Kidney glomerular epithelial cell (primary cell): ENCODE data around the gene GLT8D2.
"Not testable (repeated sequence)": the region's sequence is repeated elsewhere in the genome, so short reads cannot be mapped to it uniquely, and the experiment has no call there.

Experiments
- DNase-seq: peaks from one replicate; lab custom pipeline; 2025; lab: John Stamatoyannopoulos, UW

The GLT8D2 gene

DNA sequence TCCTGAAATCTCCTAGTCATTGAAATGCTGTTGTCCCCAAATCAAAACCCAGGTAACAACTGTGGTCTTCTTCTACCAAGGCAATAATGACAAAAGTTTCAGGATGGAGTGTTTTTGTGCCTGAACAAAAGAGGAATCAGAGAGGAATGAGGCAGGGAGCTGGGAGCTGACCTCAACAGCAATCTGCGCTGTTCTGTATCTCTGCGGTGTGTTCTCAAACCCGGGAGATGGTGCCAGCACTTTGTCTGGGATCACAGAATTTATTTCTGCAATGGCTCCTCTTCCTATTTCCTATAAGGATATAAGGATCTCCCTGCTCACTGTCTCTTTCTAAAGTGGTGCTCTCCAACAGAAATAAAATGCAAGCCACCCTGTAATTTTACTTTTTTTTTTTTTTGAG is 449 bp upstream of the GLT8D2 start:
- no peak for DNase-seq

DNA sequence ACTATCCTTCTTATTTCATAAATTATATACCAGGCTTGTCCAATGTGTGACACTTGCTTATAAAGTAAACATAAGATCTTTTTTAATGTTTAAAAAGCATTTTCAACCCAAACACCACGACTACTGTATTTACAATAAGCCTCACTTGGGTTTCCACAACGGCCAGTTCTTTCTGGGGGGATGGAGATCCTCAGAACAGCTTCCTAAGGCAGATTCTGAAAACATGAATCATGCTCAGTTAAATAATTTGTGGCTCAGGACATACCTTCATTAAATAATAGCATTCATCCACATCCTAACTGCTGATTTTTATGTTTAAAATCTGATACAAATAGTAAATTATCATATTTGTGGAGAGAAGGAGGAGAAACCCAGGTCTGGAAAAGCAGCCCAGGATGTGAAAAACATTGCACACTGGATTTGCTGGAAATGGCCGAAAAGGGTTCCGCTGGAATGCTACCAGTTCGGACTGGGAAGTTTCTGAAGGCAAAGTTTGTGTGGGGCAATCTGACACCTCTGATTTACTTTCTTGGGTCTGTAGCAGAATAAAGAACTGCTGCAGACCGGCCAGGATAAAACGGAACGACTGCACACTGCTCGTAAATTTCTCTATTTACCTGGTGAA is 597 bp downstream of the GLT8D2 start:
- peak; percentile 57 for DNase-seq

- DNase-seq = no peak
Measured at GRCh38 chr12:104048811-104049210, 1.2 kb downstream of the GLT8D2 start.

DNA sequence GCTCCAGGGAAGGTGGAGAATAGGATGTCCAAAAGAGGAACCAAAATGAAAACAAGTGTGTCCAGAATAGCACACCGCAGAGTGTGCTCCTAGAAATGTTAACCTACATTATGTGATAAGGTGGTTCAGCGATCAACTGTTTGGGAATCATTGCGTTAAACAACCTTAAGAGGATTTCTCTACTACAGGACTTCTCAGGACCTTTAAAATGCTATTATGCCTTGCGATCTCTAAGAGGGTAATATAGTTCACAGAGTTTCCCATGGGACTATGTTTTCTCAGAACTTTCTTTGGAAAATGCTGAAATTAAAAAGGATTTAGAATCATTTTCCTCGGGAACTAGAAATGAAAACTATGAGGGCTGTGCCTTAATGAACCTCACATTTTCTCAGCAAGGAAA is 1.8 kb downstream of the GLT8D2 start:
- DNase-seq = no peak

DNA sequence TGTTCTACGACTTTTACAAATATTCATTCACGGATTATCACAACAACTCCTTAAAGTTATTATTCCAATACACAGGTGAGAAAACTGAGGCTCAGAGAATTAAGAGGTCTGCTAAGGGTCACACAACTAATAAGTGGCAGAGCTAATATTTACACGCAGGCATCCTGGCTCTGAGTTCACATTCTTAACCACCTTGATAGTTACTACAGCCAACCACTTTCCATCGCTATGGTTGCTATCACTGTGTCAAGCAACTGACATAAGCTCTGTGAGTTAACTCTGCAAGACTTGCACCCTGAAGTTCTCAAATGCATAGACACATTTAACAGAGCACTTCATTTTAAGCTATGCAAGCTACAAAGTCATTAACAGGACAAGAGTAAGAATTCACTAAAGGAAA is 3.7 kb downstream of the GLT8D2 start:
- no peak for DNase-seq

GRCh38 chr12:104044158-104044557 is 5.8 kb downstream of the GLT8D2 start:
- no peak for DNase-seq

DNA sequence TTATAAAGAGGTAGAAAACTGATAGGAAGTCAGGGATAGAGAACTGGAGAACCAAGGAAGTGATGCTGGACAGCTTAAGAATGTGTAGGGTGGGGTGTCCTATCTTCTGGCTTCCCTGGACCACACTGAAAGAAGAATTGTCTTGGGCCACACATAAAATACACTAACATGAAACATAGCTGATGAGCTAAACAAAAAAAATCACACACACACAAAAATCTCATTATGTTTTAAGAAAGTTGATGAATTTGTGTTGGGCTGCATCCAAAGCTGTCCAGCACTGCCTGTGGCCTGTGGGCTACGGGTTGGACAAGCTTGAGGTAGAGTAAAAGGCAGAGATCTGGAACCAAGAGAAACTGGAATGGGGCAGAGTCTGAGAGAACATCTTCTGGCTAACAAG is 7.4 kb downstream of the GLT8D2 start:
- DNase-seq = no peak

GRCh38 chr12:104039769-104040168 is 10.2 kb downstream of the GLT8D2 start:
- not testable (repeated sequence) for DNase-seq

GRCh38 chr12:104036143-104036542 is 13.8 kb downstream of the GLT8D2 start:
- not testable (repeated sequence) for DNase-seq

DNA sequence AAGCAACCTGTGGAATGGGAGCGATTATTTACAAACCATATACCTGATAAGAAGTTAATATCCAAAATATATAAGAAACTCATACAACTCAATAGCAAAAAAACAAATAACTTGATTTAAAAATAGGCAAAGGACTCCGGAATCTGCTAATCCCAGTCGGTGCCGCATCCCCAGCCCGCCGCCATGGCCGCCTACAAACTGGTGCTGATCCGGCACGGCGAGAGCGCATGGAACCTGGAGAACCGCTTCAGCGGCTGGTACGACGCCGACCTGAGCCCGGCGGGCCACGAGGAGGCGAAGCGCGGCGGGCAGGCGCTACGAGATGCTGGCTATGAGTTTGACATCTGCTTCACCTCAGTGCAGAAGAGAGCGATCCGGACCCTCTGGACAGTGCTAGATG is 19.4 kb downstream of the GLT8D2 start:
- not testable (repeated sequence) for DNase-seq

DNA sequence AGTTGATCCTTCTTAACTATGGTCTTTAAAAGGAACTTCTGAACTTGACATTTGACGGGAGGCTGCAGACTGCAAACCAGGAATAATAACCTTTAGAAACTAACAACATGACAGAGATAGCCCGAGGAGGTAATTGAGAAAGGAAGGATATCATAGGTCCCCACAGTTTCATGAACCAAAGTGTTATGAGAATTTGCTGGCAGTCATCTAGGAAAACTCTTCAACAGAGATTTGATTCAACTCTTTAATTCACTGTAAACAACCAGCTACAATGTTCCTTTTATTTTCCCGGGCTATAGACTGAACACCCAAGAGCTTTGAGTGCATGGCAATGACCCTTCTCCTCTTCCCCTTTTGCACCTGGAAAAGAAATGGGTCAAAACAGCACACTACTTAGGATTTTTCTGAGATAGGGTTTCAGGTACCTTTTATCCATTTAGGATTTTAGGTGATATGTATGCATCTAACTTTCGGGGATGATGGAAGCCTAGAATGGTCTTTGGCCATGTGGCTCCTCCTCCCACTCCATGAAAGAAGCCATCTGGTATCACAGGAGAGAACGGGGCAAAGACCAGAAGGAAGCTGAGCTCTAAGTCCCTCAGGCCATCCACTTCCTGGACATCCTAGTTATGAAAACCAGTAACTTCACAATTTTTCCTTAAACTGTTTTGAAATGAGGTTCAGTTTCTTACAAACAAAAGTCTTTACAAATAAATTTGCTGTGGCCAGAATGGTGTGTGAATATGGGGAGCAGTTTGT is 23.0 kb downstream of the GLT8D2 start:
- no peak for DNase-seq

GRCh38 chr12:104025771-104026170 is 24.2 kb downstream of the GLT8D2 start:
- DNase-seq = no peak

GRCh38 chr12:104024348-104024747 is 25.6 kb downstream of the GLT8D2 start:
- no peak for DNase-seq

DNA sequence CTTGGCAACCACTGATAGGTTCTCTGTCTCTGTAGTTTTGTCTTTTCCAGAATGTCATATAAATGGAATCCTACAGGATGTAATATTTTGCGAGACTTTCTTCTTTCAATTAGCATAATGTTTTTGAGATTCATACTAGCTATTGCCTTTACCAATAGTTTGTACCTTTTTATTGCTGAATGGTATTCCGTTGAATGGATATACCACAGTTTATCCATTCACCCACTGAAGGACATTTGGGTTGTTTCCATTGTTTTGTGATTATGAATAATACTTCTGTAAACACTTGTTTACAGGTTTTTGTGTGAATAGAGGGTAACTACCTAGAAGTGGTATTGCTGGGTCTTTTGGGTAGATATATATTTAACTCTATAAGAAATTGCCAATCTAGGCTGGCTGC is 26.3 kb downstream of the GLT8D2 start:
- no peak for DNase-seq

DNA sequence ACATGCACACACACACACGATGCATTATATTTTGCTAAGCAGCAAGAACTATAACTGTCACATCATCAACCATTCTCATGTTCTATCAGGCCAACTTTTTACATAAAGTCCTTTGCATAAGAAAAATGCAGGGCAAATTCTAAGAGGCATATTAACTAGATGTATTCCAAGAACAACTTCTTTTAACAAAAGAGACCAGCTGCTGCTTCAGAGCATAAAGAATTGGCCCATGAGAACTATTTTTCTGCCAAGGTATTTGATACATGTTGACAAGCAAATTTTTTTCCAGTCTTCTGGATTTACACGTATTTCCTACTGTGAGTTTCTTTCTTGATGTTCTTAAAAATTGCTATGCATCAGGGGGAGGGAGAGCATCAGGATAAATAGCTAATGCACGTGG is 27.2 kb downstream of the GLT8D2 start:
- no peak for DNase-seq

DNA sequence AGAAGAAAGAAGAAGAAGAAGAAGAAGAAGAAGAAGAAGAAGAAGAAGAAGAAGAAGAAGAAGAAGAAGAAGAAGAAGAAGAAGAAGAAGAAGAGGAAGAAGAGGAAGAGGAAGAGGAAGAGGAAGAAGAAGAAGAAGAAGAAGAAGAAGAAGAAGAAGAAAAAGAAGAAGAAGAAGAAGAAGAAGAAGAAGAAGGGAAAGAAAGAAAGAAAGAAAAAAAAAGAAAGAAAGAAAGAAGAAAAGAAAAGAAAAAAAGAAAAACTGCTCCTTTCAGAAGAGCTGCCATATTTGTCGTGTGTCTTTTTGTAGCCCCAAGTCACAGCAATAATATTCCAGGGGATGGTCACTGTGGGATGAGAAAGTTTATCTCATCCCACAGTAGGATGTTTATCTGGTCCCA is 28.1 kb downstream of the GLT8D2 start:
- not testable (repeated sequence) for DNase-seq

- no peak for DNase-seq
Measured at GRCh38 chr12:104012331-104012730, 37.7 kb downstream of the GLT8D2 start.

DNA sequence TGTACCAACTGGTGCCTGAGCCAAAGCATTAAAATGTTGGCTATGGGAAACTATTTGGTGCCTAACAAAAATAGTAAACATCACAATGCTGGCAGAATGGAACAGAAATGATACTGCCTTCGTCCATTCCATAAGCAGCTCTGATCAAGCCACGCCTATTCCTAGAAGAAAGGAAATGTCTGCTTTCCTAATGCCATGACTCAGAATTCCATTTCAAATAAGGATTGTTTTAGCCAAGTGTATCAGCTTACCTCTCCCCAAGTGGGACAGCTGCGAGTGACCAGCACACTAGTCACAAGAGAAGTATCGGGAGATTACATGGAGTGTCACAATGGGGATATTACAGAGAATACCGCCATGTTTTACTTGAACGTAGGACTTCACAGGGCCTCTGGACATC is 38.7 kb downstream of the GLT8D2 start:
- peak; percentile 7 for DNase-seq

GRCh38 chr12:104010606-104011169 is 39.3 kb downstream of the GLT8D2 start:
- no peak for DNase-seq

DNA sequence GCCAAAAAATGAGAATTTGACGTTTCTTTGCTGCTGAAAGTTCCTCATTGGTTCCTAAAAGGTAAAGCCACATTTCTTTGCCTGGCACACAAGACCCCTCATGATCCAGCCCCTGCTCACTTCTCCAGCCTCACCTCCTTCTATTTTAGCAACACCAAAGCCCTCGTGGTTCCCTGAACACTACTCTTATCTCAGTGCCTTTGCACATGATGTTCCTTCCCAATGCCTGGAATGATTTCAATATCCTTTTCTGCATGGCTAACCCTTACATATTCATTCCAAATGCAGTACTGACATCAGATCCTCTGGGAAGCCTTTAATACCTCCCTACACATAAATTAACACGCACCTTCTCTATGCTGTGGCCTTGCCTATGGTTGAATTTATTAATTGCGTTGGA is 39.9 kb downstream of the GLT8D2 start:
- no peak for DNase-seq

DNA sequence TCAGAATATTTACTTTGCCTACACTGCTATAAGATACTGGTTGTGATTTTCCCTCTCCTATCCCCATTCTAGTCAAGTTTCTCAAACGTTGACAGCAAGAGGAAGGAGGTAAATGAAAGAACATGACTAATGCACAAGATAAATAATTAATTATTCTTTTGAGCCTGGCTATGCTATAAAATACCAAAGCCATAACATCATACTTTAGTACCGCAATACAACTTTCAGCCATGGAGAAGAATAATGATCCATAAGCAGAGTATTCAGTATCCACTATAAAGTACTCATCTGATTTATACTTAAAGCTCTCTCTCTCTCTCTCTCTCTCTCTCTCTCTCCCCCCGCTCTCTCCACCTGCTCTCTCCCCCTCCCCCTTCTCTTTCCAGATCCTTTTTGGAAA is 43.1 kb downstream of the GLT8D2 start:
- peak; percentile 85 for DNase-seq

- DNase-seq = no peak
Measured at GRCh38 chr12:104003596-104003995, 46.4 kb downstream of the GLT8D2 start.

DNA sequence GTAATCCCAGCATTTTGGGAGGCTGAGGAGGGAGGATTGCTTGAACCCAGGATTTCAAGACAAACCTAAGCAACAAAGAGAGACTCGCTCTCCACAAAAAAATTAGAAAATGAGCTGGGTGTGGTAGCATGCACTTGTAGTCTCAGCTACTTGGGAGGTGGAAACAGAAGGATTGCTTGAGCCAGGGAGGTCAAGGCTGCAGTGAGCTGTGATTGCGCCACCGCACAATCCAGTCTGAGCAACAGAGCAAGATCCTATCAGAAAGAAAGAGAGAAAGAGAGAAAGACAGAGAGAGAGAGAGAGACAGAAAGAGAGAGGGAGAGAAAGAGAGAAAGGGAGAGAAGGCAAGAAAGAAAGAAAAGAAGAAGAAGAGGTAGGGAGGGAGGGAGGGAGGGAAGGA is 47.3 kb downstream of the GLT8D2 start:
- DNase-seq = no peak
